ENCODE measurements around the gene OTOS. TPM values are rescaled to one million over a fixed set of nuclear protein-coding genes. Genes with fewer than 3 reads are reported as not detected.

The OTOS gene
- total and polyA plus RNA-seq, 4 donors = not detected

GRCh38 chr2:240138254-240138984 lies 2.0 kb downstream of the OTOS start:
- H3K27ac ChIP-seq (ENCODE audit: low read depth in 1 of 2, low read length in 2 of 2) = no peak overlapping the region
- H3K36me3 ChIP-seq (ENCODE audit: control insufficient read depth in 4 of 4, insufficient read depth in 3 of 4, low read depth in 1 of 4, low read length in 3 of 4) = peaks cover 0 to 3% (median under 1%) of the 10 kb centered on the region in 4 donors
- H3K9me3 ChIP-seq (ENCODE audit: control insufficient read depth in 4 of 4, low read length in 3 of 4) = no peaks in the 10 kb centered on the region
- no peak overlapping the region for H3K9ac ChIP-seq (ENCODE audit: low read depth in 1 of 2, low read length in 2 of 2)
- H3K4me1 ChIP-seq (ENCODE audit: control insufficient read depth in 4 of 4, insufficient read depth in 4 of 4, low read length in 3 of 4) = peaks cover 9 to 22% (median 17%) of the 10 kb centered on the region in 4 donors
- peaks cover 0 to under 1% (median 0%) of the 10 kb centered on the region in 4 donors for H3K27me3 ChIP-seq (ENCODE audit: control insufficient read depth in 4 of 4, insufficient read depth in 4 of 4, low read length in 3 of 4)
- DNase-seq (ENCODE audit: low spot score) = no peak
- WGBS = 87% methylated on average over 9 of the region's 9 CpGs
- no peak overlapping the region for H3K4me3 ChIP-seq (ENCODE audit: low read depth in 1 of 3, low read length in 3 of 3)
- TF ChIP-seq FOXA1 (IDR thresholded peaks at IDR 0.05) (no peak), HNF4A (conservative IDR thresholded peaks at IDR 0.05) (no peak), RAD21 (IDR thresholded peaks at IDR 0.05) (no peak), GABPA (IDR thresholded peaks at IDR 0.05 in 1 of 2, conservative IDR thresholded peaks at IDR 0.05 in 1 of 2) (no peak), JUND (IDR thresholded peaks at IDR 0.05) (no peak), RXRA (IDR thresholded peaks at IDR 0.05) (no peak)
- TF ChIP-seq, protein P1, sequence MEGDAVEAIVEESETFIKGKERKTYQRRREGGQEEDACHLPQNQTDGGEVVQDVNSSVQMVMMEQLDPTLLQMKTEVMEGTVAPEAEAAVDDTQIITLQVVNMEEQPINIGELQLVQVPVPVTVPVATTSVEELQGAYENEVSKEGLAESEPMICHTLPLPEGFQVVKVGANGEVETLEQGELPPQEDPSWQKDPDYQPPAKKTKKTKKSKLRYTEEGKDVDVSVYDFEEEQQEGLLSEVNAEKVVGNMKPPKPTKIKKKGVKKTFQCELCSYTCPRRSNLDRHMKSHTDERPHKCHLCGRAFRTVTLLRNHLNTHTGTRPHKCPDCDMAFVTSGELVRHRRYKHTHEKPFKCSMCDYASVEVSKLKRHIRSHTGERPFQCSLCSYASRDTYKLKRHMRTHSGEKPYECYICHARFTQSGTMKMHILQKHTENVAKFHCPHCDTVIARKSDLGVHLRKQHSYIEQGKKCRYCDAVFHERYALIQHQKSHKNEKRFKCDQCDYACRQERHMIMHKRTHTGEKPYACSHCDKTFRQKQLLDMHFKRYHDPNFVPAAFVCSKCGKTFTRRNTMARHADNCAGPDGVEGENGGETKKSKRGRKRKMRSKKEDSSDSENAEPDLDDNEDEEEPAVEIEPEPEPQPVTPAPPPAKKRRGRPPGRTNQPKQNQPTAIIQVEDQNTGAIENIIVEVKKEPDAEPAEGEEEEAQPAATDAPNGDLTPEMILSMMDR (IDR thresholded peaks at IDR 0.05; ENCODE audit: low read depth, low read length, missing input control) = no peak
- TF ChIP-seq, protein P2, sequence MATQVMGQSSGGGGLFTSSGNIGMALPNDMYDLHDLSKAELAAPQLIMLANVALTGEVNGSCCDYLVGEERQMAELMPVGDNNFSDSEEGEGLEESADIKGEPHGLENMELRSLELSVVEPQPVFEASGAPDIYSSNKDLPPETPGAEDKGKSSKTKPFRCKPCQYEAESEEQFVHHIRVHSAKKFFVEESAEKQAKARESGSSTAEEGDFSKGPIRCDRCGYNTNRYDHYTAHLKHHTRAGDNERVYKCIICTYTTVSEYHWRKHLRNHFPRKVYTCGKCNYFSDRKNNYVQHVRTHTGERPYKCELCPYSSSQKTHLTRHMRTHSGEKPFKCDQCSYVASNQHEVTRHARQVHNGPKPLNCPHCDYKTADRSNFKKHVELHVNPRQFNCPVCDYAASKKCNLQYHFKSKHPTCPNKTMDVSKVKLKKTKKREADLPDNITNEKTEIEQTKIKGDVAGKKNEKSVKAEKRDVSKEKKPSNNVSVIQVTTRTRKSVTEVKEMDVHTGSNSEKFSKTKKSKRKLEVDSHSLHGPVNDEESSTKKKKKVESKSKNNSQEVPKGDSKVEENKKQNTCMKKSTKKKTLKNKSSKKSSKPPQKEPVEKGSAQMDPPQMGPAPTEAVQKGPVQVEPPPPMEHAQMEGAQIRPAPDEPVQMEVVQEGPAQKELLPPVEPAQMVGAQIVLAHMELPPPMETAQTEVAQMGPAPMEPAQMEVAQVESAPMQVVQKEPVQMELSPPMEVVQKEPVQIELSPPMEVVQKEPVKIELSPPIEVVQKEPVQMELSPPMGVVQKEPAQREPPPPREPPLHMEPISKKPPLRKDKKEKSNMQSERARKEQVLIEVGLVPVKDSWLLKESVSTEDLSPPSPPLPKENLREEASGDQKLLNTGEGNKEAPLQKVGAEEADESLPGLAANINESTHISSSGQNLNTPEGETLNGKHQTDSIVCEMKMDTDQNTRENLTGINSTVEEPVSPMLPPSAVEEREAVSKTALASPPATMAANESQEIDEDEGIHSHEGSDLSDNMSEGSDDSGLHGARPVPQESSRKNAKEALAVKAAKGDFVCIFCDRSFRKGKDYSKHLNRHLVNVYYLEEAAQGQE (IDR thresholded peaks at IDR 0.05) = no peak

DNA sequence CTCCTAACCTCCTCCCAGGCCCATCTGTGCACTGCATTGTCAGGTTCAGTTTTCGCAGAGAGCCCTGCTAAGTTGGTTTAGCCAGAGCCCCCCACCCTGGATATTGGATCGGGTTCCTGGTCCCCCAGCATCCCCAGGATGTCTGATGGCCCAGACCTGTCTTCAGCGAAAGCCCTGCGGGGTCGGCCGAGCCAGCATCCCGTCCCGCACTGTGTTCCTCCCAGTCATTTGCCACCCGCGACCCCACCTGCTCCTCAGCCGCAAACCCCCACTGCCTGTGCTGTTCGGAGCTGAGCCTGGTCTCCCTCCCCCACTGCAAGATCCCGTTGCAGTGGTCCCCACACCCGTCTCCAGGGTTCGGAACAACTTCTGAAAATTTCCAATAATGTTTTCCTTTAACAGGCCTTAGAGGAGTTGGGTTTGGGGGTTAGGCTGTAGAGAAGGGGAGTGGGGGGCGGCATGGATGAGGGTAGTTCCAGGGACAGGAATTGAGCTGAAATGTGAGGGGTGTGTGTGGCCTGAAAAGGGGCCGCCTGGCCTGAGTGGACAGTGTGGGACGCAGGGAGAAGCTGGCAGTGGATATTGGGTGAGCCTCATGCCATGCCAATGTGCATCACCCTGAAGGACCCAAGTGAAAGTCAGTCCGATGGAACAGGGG lies 2.7 kb downstream of the OTOS start:
- WGBS = 90% methylated on average over 19 of the region's 19 CpGs
- no peak overlapping the region for H3K9ac ChIP-seq (ENCODE audit: low read depth in 1 of 2, low read length in 2 of 2)
- DNase-seq (ENCODE audit: low spot score) = no peak
- peaks cover 9 to 22% (median 17%) of the 10 kb centered on the region in 4 donors for H3K4me1 ChIP-seq (ENCODE audit: control insufficient read depth in 4 of 4, insufficient read depth in 4 of 4, low read length in 3 of 4)
- no peaks in the 10 kb centered on the region for H3K27me3 ChIP-seq (ENCODE audit: control insufficient read depth in 4 of 4, insufficient read depth in 4 of 4, low read length in 3 of 4)
- H3K9me3 ChIP-seq (ENCODE audit: control insufficient read depth in 4 of 4, low read length in 3 of 4) = no peaks in the 10 kb centered on the region
- no peak overlapping the region for H3K27ac ChIP-seq (ENCODE audit: low read depth in 1 of 2, low read length in 2 of 2)
- peaks cover 0 to 7% (median 5%) of the 10 kb centered on the region in 4 donors for H3K36me3 ChIP-seq (ENCODE audit: control insufficient read depth in 4 of 4, insufficient read depth in 3 of 4, low read depth in 1 of 4, low read length in 3 of 4)
- H3K4me3 ChIP-seq (ENCODE audit: low read depth in 1 of 3, low read length in 3 of 3) = no peak overlapping the region
- TF ChIP-seq SP1 (IDR thresholded peaks at IDR 0.05) (no peak), HNF4G (IDR thresholded peaks at IDR 0.05) (no peak), NR2F2 (IDR thresholded peaks at IDR 0.05) (no peak), ZBTB33 (IDR thresholded peaks at IDR 0.05) (no peak), YY1 (IDR thresholded peaks at IDR 0.05) (no peak), FOXA2 (IDR thresholded peaks at IDR 0.05) (no peak), EGR1 (IDR thresholded peaks at IDR 0.05; ENCODE audit: low read depth in 2 of 2) (no peak), GABPA (IDR thresholded peaks at IDR 0.05 in 1 of 2, conservative IDR thresholded peaks at IDR 0.05 in 1 of 2) (no peak)
- TF ChIP-seq, protein P3, sequence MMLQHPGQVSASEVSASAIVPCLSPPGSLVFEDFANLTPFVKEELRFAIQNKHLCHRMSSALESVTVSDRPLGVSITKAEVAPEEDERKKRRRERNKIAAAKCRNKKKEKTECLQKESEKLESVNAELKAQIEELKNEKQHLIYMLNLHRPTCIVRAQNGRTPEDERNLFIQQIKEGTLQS (IDR thresholded peaks at IDR 0.05) = no peak
- TF ChIP-seq, protein P1 (IDR thresholded peaks at IDR 0.05; ENCODE audit: low read depth, low read length, missing input control) = no peak
- TF ChIP-seq, protein P2 (IDR thresholded peaks at IDR 0.05) = no peak

All from liver (tissue), 9 donors.